ENCODE measurements around the gene SH3RF3.
A peak's percentile ranks its signal among the peaks of the same experiment; 100 is the strongest.

SH3RF3 gene

DNA sequence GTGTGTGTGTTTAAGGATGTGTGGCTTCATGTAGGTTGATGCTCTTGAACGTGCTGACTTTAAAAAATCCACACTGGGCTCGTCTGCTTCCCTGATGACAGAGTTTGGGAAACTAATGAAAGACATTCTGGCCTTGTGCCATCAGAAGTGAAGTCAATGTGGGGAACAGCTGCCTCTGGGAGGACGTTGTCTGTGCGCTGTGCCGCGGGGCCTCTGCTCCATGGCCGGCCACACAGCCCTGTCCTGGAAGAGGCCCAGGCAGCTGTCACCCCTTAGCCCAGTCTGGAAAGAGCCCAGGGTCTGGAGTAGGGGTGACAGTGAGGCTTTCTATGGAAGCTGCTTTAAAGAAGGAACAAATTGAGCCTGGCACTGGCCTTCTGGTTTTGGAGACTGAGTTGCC lies 155.8 kb downstream of the SH3RF3 start:
- peak; percentile 24 for DNase-seq (ENCODE audit: low read depth)

DNA sequence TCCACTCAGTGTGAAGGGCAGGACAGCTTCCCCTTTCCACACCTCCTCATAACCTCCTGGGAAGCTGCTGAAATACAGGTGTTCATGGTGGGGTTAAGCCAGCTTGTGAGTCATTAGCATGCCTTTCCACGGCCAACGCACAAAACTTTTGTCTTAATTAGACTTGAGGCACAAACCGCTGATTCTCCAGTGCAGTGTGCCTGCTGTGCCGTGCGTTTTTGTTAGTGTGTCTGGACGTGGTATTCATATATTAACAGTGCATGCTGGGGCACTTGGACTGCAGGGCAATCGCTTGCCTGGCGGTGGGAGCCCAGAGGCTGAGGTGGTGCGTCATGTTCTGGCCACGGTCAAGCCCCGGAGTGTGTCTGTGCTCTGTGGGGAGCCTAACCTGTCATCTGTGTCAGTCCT lies 156.2 kb downstream of the SH3RF3 start:
- no peak for DNase-seq (ENCODE audit: low read depth)

DNA sequence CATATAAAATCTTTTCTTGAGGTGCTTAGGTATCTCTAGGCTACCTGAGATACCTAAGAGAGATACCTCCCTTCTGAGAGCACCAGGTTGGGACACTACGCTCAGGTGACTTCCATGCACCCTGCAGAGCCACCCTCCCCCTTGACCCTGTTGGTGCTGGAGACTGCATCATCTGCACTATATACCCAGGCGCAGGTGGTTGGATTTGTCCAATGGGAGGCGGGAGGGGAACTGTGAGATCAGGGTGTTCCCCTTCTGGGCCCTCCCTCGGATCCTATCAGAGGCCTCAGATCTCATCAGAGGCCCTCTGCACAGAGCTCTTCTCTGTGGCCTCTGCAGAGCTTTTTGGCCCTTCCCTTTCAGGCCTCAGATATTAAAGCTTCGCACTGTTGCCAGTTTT lies 158.4 kb downstream of the SH3RF3 start:
- no peak for DNase-seq (ENCODE audit: low read depth)

GRCh38 chr2:109287838-109288237 lies 158.8 kb downstream of the SH3RF3 start:
- DNase-seq (ENCODE audit: low read depth), result no peak

GRCh38 chr2:109288544-109289368 lies 159.8 kb downstream of the SH3RF3 start:
- DNase-seq (ENCODE audit: low read depth), result no peak

DNA sequence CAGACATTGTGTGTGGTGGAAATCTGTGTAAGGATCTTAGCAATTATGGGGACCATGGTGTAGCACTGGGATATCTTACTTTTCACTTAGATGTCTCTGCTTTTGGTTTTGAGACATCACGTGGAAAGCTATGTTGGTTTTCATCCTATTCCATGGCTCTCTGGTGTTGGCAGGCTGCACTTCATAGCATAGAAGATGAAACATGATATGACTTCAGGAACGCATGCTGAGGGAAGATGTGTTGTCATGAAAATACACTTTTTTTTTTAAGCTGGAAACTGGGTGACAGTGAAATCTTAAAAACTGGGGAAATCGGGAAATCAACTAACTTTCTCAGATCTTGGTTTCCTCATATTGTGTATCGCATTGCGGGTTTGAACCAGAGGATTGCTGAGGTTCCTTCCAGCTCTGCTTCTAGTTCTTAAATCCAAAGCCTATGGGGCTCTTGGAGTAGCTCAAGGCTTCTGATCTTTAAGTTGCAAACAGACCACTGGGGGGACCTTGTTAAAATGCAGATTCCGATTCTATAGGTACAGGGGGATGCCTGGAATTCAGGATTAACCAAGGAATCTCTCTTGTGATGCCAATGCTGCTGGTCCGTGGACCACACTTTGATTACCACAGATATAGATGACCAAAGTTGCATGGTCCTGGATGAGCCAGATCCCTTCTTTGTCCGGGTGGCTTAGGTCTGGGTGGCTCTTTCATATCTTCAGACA lies 160.7 kb downstream of the SH3RF3 start:
- DNase-seq (ENCODE audit: low read depth), result no peak

GRCh38 chr2:109290887-109291643 lies 162.1 kb downstream of the SH3RF3 start:
- no peak for DNase-seq (ENCODE audit: low read depth)

GRCh38 chr2:109292386-109292785 lies 163.4 kb downstream of the SH3RF3 start:
- no peak for DNase-seq (ENCODE audit: low read depth)

DNA sequence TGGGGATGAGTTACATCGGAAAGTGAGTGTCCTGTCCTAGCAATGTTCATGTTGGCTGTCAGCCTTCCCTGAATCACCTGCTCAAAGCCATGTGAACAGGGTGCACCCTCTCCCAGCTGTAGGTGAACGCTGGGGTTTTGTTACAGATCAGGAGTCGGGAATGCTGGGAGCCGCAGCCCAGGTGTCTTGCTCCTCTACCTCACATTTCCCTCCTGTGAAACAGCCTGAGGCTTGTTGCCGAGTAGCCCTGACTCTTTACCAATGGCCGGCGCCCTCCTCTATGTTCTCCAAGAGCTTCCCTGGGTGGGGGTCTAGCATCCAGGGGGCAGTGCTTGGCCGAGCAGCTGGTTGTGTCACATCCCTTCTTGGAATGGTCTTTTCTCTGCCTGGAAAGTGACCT lies 164.7 kb downstream of the SH3RF3 start:
- no peak for DNase-seq (ENCODE audit: low read depth)

DNA sequence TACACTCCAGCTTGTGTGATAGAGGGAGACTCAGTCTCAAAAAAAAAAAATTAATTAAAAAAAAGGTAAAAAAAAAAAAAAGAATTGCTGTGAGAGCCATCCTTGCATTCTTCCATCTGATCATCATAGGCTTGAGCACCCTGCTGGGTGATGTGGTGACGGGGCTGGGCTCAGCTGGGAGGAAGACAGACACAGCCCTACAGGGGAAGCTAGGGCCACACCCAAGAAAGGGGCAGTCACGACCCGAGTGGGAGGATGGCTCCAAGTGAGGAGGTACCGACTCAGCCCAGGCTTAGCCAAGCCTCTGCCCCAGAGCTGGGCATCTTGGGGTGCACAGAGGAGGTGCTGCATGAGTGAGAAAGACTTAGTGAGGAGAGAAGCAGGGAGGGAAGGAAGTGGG lies 165.5 kb downstream of the SH3RF3 start:
- DNase-seq (ENCODE audit: low read depth), result no peak

DNA sequence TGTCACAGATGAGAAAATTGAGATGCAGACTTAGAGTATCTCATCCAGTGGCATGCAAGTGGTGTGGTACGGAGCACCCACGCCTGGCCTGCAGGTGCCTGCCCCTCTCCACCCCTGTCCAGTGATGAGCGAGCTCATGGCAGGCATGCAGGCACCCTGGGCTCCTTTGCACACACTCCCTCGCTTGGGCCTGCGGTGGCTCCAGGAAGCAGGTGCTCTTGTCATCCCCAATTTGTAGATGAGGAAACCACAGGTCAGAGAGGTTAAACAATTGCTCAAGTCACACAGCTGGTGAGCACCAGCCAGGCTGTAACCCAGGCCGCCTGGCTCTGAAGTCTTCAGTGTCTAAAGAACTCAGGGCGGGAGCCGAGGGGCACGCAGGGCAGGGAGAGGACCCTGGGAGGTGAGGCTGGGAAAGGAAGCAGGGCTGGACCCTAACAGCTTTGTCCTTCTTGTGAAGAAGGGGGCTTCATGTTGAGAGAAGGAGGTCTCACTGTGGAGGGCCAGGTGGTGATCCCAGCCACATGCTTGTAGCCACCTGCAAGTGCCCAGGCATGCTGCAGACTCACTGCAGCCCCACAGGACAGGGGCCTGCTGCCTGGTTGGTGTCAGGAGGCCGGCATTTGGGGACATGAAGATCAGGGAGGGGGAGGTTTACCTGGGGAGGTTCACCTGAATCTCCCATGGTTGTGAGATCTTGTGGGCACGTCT lies 166.2 kb downstream of the SH3RF3 start:
- no peak for DNase-seq (ENCODE audit: low read depth)

DNA sequence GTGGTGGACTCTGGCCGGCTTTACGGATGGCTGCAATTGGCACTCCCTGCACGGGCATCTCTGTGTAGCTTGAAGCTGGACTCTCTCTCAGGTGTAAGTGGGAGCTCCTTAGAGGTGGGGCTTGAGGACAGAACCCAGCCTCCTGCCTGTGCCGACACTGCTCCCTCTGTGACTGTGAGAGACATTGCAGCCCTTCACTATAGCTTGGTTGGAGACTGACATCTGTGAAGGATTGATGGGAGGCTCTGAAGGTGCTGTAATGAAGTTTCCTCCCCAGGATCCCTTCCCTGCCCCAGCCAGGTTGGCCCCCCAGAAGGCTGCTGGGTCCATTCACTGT lies 166.7 kb downstream of the SH3RF3 start:
- DNase-seq (ENCODE audit: low read depth), result no peak

DNA sequence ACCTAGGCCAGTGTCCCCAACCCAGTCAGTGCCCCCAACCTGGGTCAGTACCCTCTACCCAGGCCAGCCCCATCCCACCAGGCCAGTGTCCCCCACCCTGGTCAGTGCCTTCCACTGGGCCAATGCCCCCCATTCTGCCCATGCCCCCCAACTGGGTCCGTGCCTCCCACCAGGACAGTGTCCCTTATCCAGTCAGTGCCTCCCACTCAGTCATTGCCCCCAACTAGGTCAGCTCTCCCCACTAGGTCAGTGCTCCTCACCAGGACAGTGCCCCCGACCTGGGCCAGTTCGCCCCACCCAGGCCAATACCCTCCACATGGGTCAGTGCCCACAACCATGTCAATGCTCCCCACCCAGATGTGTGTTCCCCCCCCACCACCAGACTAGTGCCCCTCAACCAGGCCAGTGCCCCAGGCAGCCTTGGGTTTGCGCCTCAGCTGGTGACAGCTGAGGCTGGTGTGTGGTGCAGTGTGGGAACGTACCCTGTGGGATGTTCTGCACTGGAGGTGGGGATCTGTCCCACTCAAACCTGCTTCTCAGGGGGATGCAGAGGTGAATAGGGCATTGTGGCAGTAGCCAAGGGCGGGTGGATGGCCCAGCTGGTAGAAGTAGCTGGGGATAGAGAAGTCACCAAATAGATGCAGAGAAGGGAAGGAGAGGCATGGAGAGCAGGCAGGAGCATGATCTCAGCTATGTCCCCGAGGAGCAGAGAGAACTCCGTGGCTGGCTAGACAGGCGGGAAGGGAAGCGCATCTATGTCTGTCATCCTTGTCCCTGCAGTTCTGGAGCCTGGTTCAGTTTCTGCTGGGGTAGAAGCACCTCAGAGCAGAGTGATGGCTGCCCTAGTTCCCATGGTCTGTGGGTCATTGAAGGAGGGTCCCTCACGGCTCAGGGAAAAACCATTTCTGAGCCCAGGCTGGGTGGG lies 168.8 kb downstream of the SH3RF3 start:
- DNase-seq (ENCODE audit: low read depth), result no peak

DNA sequence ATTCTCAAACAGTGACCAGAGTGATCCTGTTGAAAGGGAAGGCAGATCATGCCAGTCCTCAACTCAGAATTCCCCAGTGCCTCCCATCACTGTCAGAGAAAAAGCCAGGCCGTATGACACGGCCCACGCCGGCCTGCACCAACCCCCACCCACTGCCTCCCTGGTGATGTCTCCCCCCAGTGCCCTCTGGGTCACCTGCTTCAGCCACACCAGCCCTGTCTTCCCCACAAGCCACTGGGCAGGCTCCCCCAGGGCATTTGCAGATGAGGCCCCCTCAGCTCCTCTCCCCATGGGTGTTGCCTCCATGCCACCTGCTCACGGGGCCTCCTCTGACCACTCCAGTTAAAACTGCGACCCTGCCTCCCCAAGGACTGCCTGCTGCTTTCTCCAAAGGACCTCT lies 169.8 kb downstream of the SH3RF3 start:
- no peak for DNase-seq (ENCODE audit: low read depth)

DNA sequence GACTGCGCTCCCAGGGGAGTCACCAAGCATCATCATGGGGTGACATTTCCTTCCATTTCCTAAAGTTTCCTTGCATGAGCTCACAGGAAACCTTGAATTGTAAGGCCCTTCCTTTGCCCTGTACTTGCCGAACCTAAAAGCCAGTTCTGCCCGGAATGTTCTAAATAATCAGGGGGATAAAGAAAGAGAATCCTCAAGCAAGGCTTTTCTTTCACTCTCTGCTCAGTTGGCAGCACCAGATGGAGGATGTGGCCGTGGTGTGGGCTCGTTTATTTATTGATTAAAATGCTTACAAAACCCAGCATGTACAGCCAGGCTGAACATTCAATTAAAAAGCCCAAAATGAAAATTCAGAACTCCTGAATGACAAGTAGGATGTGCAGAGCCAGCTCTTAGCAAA lies 170.5 kb downstream of the SH3RF3 start:
- no peak for DNase-seq (ENCODE audit: low read depth)

DNA sequence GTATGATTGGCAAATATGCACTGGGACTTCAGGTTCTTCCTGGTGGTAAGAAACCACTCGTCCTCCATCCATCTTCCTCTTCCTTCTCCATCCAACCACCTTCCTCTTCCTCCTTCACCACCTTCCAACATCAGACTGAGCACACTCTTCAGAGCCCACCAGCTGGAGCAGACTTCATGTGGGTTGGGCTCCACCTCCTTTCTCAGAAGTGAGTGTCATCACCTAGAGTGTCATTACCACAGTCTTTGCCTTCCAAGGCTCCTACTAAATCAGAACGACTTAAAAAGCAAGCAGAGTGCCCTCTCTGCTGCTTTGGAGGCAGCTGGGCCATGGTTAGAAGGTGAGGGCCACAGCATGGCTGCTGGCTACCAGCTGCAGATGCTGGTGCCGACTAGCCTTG lies 171.6 kb downstream of the SH3RF3 start:
- no peak for DNase-seq (ENCODE audit: low read depth)

GRCh38 chr2:109301746-109302145 lies 172.7 kb downstream of the SH3RF3 start:
- DNase-seq (ENCODE audit: low read depth), result no peak

- DNase-seq (ENCODE audit: low read depth), result no peak
These were observed 173.3 kb downstream of the SH3RF3 start for GRCh38 chr2:109302319-109302718.

- no peak for DNase-seq (ENCODE audit: low read depth)
These were observed 175.2 kb downstream of the SH3RF3 start for GRCh38 chr2:109304242-109304641.

DNA sequence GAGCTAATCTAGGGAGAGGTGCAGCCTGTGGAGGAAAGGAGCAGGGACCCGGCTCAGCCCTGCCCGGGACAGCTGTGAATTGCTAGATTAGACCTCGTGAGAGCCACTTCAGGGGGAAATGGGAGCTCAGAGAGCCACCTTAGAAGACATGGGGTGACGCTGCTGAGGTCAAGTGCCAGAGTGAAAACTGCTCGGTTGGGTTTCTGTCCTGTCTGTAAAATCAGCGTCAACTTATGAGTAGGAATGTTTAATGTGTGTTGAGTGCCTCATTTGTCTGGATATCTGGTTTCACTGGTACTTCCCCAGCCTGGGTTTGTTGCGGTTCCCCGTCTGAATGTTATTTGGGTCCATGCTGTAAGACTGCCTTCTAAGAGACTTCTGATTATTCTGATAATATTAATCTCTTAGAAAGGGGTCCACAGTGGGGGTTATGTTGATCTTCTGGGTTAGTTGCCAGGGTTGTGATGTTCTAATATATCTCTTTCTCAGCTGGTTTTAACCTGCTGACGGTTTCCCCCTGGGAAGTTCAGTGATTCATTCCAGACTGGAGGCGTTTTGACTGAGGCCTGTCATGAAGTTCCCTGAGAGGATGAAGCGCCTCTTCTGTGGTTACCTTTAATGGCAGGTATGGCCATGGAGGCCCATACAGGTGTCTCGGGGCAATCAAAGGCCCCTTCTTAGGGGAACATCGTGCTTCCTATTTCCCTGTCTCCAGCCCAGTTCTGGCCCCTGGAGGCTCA lies 175.9 kb downstream of the SH3RF3 start:
- no peak for DNase-seq (ENCODE audit: low read depth)

Data from amniotic epithelial cell (primary cell).